T-helper 2 cell treated with Interferon-gamma antibody and Interleukin-4, amounts not matched to agents 5 μg/mL and 100 μg/mL, for 36 hours (primary cell): ENCODE measurements around the gene KYAT1.

ENCODE experiments used
- DNase-seq: peaks from one replicate; pipeline ENCODE4 v3.0.0; 2021; ENCODE audit warnings: low spot score
- H3K27ac Mint-ChIP-seq: one replicate; pipeline ENCODE4 v1.8.0; 2021; ENCODE audit warnings: mild to moderate bottlenecking, mixed read lengths
- H3K27me3 Mint-ChIP-seq: one replicate; pipeline ENCODE4 v1.8.0; 2021; ENCODE audit warnings: low read depth, mixed read lengths
- H3K36me3 Mint-ChIP-seq: one replicate; pipeline ENCODE4 v1.8.0; 2021; ENCODE audit warnings: low read depth, mixed read lengths
- H3K4me1 Mint-ChIP-seq: one replicate; pipeline ENCODE4 v1.8.0; 2021; ENCODE audit warnings: low read depth, mixed read lengths
- H3K4me3 Mint-ChIP-seq: one replicate; pipeline ENCODE4 v1.8.0; 2022; ENCODE audit warnings: mild to moderate bottlenecking, moderate library complexity, mixed read lengths
- H3K9me3 Mint-ChIP-seq: one replicate; pipeline ENCODE4 v1.8.0; 2021; ENCODE audit warnings: mixed read lengths

Gene KYAT1

GRCh38 chr9:128913995-128914772 lies 32.4 kb upstream of the KYAT1 start:
- Mint-ChIP-seq H3K27me3 (no peaks in the 10 kb centered on the region), H3K36me3 (peaks cover 44% of the 10 kb centered on the region), H3K4me3 (no peak overlapping the region), H3K4me1 (peaks cover 17% of the 10 kb centered on the region), H3K27ac (peak overlapping the region; percentile 45), H3K9me3 (no peaks in the 10 kb centered on the region)
- DNase-seq: peak; percentile 29

DNA sequence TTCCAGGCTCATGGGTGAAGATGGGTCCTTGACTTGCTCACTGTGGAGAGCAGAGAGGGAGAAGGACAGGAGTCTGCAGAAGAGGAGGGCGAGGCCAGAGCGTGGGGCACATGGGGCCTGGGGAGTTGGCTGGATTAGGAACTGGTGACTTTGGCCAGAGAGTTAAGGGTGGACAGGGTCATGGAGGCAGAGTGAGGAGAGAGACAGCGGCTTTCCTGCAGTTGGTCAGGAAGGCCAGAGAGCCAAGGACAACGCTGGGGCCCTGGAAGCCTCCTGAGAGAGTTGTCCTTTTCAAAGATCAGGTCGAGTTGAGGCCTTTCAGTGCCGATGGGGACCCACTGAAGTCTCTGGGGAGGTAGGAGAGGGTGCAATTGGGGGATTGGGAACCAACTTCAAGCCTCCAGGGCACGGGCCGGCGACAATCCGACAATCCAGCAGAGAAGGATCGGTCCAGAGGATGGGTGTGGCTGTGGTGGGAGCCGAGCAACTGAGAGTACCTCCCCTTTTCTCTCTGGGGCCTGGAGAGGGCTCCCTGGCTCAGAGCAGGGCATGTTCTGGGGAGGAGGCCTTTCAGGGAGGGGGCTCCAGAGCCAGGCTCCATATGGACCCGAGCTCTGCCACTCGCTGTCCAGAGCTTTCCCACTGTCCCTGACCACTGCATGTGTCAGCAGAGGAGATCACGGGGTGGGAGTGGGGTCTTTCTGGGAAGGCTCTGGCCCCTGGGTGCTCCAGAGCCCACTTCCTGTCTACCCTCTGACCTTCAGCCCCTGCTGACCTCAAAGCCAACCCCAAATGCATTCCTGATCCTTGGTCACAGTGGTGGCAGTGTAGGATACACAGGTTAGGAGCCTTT lies 31.5 kb upstream of the KYAT1 start:
- Mint-ChIP-seq H3K27ac (peak overlapping the region; percentile 74), H3K4me1 (peaks cover 19% of the 10 kb centered on the region), H3K9me3 (no peaks in the 10 kb centered on the region), H3K36me3 (peaks cover 48% of the 10 kb centered on the region), H3K4me3 (no peak overlapping the region), H3K27me3 (no peaks in the 10 kb centered on the region)
- no peak for DNase-seq

GRCh38 chr9:128912270-128912853 lies 30.6 kb upstream of the KYAT1 start:
- Mint-ChIP-seq H3K36me3 (peaks cover 47% of the 10 kb centered on the region), H3K9me3 (no peaks in the 10 kb centered on the region), H3K27me3 (no peaks in the 10 kb centered on the region), H3K4me1 (peaks cover 19% of the 10 kb centered on the region), H3K4me3 (no peak overlapping the region), H3K27ac (peak overlapping the region; percentile 74)
- DNase-seq: peak; percentile 33

DNA sequence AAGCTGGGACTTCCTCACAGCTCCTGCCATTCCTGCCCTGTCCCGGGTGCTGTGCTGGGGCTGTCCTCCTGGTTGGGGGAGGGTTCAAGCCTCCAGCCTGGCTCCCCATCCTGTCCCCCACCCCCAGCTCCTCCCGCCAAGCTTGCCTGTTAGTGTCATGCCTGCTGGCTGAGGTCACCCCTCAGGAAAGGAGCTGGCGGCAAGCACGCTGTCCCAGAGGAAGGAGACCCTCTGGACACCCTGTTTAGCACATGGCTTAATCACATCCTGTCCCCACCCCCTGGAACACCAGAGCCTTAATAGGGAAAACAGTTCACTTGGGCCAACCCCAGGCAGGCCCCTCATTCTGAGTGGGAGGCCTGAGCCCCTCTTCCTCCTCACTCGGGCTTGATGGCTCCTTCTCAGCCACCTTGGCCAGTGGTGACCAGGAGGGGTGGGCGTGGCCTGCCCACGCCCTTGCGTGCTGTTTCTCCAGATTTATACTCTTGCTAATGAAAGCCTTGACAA lies 29.8 kb upstream of the KYAT1 start:
- no peak for DNase-seq

GRCh38 chr9:128910906-128911305 lies 29.2 kb upstream of the KYAT1 start:
- DNase-seq: no peak
- Mint-ChIP-seq H3K27me3 (no peaks in the 10 kb centered on the region), H3K36me3 (peaks cover 43% of the 10 kb centered on the region), H3K9me3 (no peaks in the 10 kb centered on the region), H3K4me3 (no peak overlapping the region), H3K27ac (peak overlapping the region; percentile 15), H3K4me1 (peaks cover 21% of the 10 kb centered on the region)

More for the DNA sequence above, 29.8 kb upstream of the KYAT1 start:
- Mint-ChIP-seq H3K4me3 (no peak overlapping the region), H3K27ac (no peak overlapping the region), H3K9me3 (no peaks in the 10 kb centered on the region), H3K4me1 (peaks cover 20% of the 10 kb centered on the region), H3K36me3 (peaks cover 44% of the 10 kb centered on the region), H3K27me3 (no peaks in the 10 kb centered on the region)

DNA sequence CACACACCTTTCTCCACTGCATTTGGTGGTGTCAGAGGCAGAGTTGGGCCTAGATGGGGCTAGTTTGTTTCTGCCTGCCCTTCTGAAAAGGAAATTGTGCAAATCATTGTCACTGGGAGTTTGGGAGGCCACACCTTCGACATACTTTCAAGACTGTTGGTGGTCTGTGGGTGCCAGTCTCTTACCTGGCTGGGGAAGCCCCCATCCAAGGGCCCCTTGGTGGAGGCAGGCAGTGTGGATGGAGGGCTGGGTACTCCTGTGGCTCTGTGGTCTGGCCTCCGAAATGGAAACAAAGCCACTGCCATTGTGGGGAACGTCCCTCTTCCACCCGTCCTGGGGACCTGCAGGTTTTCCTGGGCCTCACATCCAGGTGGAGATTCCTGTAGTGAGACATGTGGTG lies 28.1 kb upstream of the KYAT1 start:
- Mint-ChIP-seq H3K36me3 (peaks cover 43% of the 10 kb centered on the region), H3K4me1 (peaks cover 25% of the 10 kb centered on the region), H3K27ac (no peak overlapping the region), H3K9me3 (no peaks in the 10 kb centered on the region), H3K4me3 (no peak overlapping the region), H3K27me3 (no peaks in the 10 kb centered on the region)
- no peak for DNase-seq

DNA sequence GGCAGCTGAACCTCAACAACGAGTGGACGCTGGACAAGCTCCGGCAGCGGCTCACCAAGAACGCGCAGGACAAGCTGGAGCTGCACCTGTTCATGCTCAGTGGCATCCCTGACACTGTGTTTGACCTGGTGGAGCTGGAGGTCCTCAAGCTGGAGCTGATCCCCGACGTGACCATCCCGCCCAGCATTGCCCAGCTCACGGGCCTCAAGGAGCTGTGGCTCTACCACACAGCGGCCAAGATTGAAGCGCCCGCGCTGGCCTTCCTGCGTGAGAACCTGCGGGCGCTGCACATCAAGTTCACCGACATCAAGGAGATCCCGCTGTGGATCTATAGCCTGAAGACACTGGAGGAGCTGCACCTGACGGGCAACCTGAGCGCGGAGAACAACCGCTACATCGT lies 26.6 kb upstream of the KYAT1 start:
- no peak overlapping the region for H3K4me3 Mint-ChIP-seq
- H3K4me1 Mint-ChIP-seq: peaks cover 28% of the 10 kb centered on the region
- H3K36me3 Mint-ChIP-seq: peaks cover 46% of the 10 kb centered on the region
- H3K27me3 Mint-ChIP-seq: no peaks in the 10 kb centered on the region
- H3K27ac Mint-ChIP-seq: no peak overlapping the region
- no peaks in the 10 kb centered on the region for H3K9me3 Mint-ChIP-seq
- no peak for DNase-seq

DNA sequence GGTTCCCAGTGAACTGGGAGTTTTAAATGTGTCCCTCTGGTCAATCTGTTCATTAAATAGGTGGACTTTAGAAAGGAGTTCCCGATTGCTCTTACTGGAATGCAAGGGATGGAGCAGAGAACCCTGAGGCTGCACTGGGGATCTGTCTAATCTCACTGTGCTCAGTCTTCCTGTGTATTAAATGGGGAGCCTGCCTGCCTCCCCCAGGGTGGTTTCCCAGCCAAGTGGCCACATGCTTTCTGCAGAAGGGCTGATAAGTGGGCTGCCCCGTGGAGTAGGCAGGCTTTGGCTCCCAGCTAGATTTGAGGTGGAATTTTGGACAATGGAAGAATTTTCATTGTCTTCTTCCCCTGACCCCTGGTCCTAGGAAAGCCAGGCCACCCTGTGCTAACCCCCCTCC lies 25.0 kb upstream of the KYAT1 start:
- Mint-ChIP-seq H3K9me3 (no peaks in the 10 kb centered on the region), H3K27ac (peak overlapping the region; percentile 70), H3K36me3 (peaks cover 46% of the 10 kb centered on the region), H3K4me3 (no peak overlapping the region), H3K4me1 (peaks cover 32% of the 10 kb centered on the region), H3K27me3 (no peaks in the 10 kb centered on the region)
- DNase-seq: no peak

DNA sequence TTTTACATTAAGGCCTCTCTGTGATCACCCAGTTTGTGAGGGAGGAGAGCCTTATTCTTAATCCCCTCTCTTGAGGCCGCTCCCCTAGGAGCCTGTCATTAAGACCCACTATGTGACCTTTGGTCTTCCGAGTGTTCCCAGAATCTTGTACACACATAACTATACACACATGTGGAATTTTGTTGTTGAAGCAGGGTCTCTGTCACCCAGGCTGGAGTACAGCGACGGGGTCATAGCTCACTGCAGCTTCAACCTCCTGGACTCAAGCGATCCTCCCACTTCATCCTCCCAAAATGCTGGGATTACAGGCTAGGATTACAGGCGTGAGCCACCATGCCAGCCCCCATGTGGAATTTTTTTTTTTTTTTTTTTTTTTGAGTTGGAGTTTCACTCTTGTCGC lies 24.2 kb upstream of the KYAT1 start:
- Mint-ChIP-seq H3K4me3 (no peak overlapping the region), H3K4me1 (peaks cover 33% of the 10 kb centered on the region), H3K36me3 (peaks cover 46% of the 10 kb centered on the region), H3K27ac (no peak overlapping the region), H3K9me3 (no peaks in the 10 kb centered on the region), H3K27me3 (no peaks in the 10 kb centered on the region)
- no peak for DNase-seq

DNA sequence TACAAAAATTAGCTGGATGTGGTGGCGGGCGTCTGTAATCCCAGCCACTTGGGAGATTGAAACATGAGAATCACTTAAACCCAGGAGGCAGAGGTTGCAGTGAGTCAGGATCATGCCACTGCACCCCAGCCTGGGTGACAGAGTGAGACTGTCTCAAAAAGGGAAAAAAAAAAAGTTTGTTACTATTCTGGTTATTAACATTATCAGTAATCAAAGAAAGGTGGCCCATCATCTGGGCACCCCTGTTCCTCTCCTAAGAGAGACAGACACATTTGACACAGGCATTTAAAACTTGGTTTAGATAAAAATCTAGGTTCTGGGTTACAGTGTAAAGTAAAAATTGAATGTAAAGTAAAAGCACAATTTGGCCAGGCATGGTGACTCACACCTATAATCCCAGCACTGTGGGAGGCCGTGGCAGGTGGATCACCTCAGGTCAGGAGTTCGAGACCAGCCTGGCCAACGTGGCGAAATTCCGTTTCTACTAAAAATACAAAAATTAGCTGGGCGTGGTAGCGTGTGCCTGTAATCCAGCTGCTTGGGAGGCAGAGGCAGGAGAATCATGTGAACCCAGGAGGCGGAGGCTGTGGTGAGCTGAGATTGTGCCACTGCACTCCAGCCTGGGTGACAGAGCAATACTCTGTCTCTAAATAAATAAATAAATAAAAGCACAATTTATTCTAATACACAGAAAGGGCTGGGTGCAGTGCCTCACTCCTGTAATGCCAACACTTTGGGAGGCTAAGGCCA lies 22.3 kb upstream of the KYAT1 start:
- Mint-ChIP-seq H3K27me3 (no peaks in the 10 kb centered on the region), H3K9me3 (no peaks in the 10 kb centered on the region), H3K4me1 (peaks cover 45% of the 10 kb centered on the region), H3K4me3 (peak overlapping the region; percentile 74), H3K36me3 (peaks cover 42% of the 10 kb centered on the region), H3K27ac (peak overlapping the region; percentile 91)
- DNase-seq: peak; percentile 37

DNA sequence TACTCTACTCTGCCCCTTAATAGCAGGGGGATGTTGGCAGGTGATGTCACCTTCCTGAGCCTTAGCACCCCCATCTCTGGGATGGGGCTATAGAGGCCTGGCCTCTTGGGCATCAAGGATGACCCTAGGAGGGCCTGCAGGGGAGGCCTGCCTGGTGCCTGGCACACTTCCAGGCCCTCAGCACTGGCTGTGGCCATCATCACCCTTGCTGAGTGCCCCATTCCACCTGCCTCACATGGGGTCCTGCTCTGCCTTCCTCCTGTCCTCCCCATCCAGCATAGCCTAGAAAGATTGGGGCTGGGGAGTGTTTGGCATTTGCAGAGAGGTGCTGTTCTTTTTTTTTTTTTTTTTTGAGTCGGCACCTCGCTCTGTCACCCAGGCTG lies 21.3 kb upstream of the KYAT1 start:
- peaks cover 51% of the 10 kb centered on the region for H3K4me1 Mint-ChIP-seq
- H3K36me3 Mint-ChIP-seq: peaks cover 42% of the 10 kb centered on the region
- no peaks in the 10 kb centered on the region for H3K9me3 Mint-ChIP-seq
- H3K4me3 Mint-ChIP-seq: peak overlapping the region; percentile 74
- H3K27me3 Mint-ChIP-seq: no peaks in the 10 kb centered on the region
- peak overlapping the region; percentile 91 for H3K27ac Mint-ChIP-seq
- DNase-seq: no peak

- Mint-ChIP-seq H3K27ac (peak overlapping the region; percentile 91), H3K9me3 (no peaks in the 10 kb centered on the region), H3K4me1 (peaks cover 56% of the 10 kb centered on the region), H3K27me3 (no peaks in the 10 kb centered on the region), H3K4me3 (peak overlapping the region; percentile 74), H3K36me3 (peaks cover 41% of the 10 kb centered on the region)
- DNase-seq: peak; percentile 77
Measured at GRCh38 chr9:128902351-128903078, 20.8 kb upstream of the KYAT1 start.

DNA sequence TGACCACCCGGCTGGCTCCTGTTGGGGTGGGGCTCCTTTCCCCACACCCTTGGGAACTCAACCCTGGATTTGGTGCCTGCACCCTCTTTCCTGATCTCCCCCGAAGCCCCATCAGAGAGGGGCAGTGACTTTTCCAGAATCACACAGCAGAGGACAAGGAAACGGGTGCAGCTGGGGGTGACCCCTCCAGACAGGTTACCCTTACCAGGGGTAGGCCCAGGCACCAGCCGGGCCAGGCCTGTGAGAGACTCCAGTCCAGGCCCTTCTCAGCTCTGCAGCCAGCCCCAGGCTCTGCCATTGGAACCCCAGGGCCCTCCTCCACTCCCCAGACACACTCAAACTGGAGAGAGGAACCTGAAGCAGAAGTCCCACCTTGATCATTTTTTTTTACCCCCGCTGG lies 20.1 kb upstream of the KYAT1 start:
- no peak for DNase-seq
- Mint-ChIP-seq H3K36me3 (peaks cover 41% of the 10 kb centered on the region), H3K4me1 (peaks cover 58% of the 10 kb centered on the region), H3K9me3 (no peaks in the 10 kb centered on the region), H3K27ac (peak overlapping the region; percentile 91), H3K4me3 (peak overlapping the region; percentile 74), H3K27me3 (no peaks in the 10 kb centered on the region)
